Neuronal stem cell (in vitro differentiated cells): ENCODE measurements around the gene NPFF.
"Not testable (repeated sequence)": the region's sequence is repeated elsewhere in the genome, so short reads cannot be mapped to it uniquely, and the experiment has no call there.

ENCODE experiments used
- DNase-seq: peaks from one replicate; pipeline ENCODE4 v3.0.0-alpha.2; 2013; ENCODE audit warnings: low spot score
- H2AFZ ChIP-seq: one replicate; pipeline ENCODE4 v1.6.1; 2013; ENCODE audit warnings: mild to moderate bottlenecking, low read length, inconsistent platforms
- H2AK5ac ChIP-seq: 2 replicates; pipeline ENCODE4 v1.6.1; 2013; ENCODE audit warnings: low read depth, mild to moderate bottlenecking, inconsistent platforms, low read length, moderate library complexity, mixed read lengths
- H2BK120ac ChIP-seq: 2 replicates; pipeline ENCODE4 v1.6.1; 2013; ENCODE audit warnings: low read depth, mild to moderate bottlenecking, inconsistent platforms, low read length, moderate library complexity, mixed read lengths
- H2BK12ac ChIP-seq: one replicate; pipeline ENCODE4 v1.6.1; 2013; ENCODE audit warnings: low read length, inconsistent platforms
- H2BK15ac ChIP-seq: 2 replicates; pipeline ENCODE4 v1.6.1; 2013; ENCODE audit warnings: mild to moderate bottlenecking, low read length, inconsistent platforms, mixed read lengths
- H2BK5ac ChIP-seq: one replicate; pipeline ENCODE4 v1.6.1; 2013; ENCODE audit warnings: inconsistent platforms, mild to moderate bottlenecking, low read length, moderate library complexity
- H3K14ac ChIP-seq: one replicate; pipeline ENCODE4 v1.6.1; 2013; ENCODE audit warnings: low read length, inconsistent platforms
- H3K18ac ChIP-seq: 2 replicates; pipeline ENCODE4 v1.6.1; 2013; ENCODE audit warnings: low read length, inconsistent platforms
- H3K23ac ChIP-seq: 2 replicates; pipeline ENCODE4 v1.6.1; 2013; ENCODE audit warnings: low read depth, mild to moderate bottlenecking, mixed read lengths, low read length, inconsistent platforms; ENCODE audit not compliant: poor library complexity
- H3K27ac ChIP-seq: replicated peaks from 3 replicates; pipeline ENCODE4 v1.5.1; 2013; ENCODE audit warnings: low read length, inconsistent platforms
- H3K27me3 ChIP-seq, 3 experiments: 2 replicates each; pipeline ENCODE4 v1.6.1; 2013; ENCODE audit warnings: low read length in 3 of 3, mild to moderate bottlenecking in 2 of 3, inconsistent platforms in 1 of 3, low read depth in 1 of 3, mixed read lengths in 1 of 3, moderate library complexity in 1 of 3; ENCODE audit not compliant: control insufficient read depth in 3 of 3, insufficient read depth in 3 of 3
- H3K36me3 ChIP-seq, 2 donors: replicated peaks in 1 of 2; 2 replicates each; pipeline ENCODE4 v1.6.1; 2013; ENCODE audit warnings: low read length in 2 of 2; ENCODE audit not compliant: control insufficient read depth in 2 of 2, insufficient read depth in 2 of 2
- H3K4ac ChIP-seq: 2 replicates; pipeline ENCODE4 v1.6.1; 2013; ENCODE audit warnings: inconsistent platforms, mild to moderate bottlenecking, low read length, moderate library complexity
- H3K4me1 ChIP-seq, 2 donors: 1 replicate in 1 of 2; 2 replicates in 1 of 2; pipeline ENCODE4 v1.6.1; 2013; ENCODE audit warnings: low read length in 2 of 2, low read depth in 1 of 2; ENCODE audit not compliant: control insufficient read depth in 2 of 2, insufficient read depth in 1 of 2
- H3K4me2 ChIP-seq: one replicate; pipeline ENCODE4 v1.6.1; 2013; ENCODE audit warnings: mild to moderate bottlenecking, low read length, inconsistent platforms; ENCODE audit not compliant: insufficient read depth, poor library complexity, severe bottlenecking
- H3K4me3 ChIP-seq, 2 donors: 2 replicates each; pipeline ENCODE4 v1.5.1; 2013; ENCODE audit warnings: low read length in 2 of 2, mild to moderate bottlenecking in 2 of 2, inconsistent platforms in 1 of 2, moderate library complexity in 1 of 2
- H3K79me1 ChIP-seq: one replicate; pipeline ENCODE4 v1.6.1; 2013; ENCODE audit warnings: low read depth, mild to moderate bottlenecking, inconsistent platforms, low read length, moderate library complexity
- H3K9ac ChIP-seq: one replicate; pipeline ENCODE4 v1.6.1; 2013; ENCODE audit warnings: mild to moderate bottlenecking, low read depth, low read length, inconsistent platforms; ENCODE audit not compliant: poor library complexity
- H3K9me3 ChIP-seq, 2 donors: replicated peaks in 1 of 2; 2 replicates each; pipeline versions ENCODE3 to v1.6.1; 2013; ENCODE audit warnings: low read length in 2 of 2, mild to moderate bottlenecking in 2 of 2, inconsistent platforms in 1 of 2, low read depth in 1 of 2, mixed read lengths in 1 of 2, moderate library complexity in 1 of 2; ENCODE audit not compliant: control insufficient read depth in 2 of 2, insufficient read depth in 1 of 2
- H4K8ac ChIP-seq: one replicate; pipeline ENCODE4 v1.6.1; 2013; ENCODE audit warnings: low read depth, mild to moderate bottlenecking, inconsistent platforms, low read length, moderate library complexity
- H4K91ac ChIP-seq: one replicate; pipeline ENCODE4 v1.6.1; 2013; ENCODE audit warnings: low read length, low read depth, mild to moderate bottlenecking, inconsistent platforms; ENCODE audit not compliant: poor library complexity
- WGBS, 2 donors: extraction: QIAGEN DNeasy Blood & Tissue Kit; methylation state at CpG; one replicate each; pipeline ENCODE4 v1.1.7; 2013; ENCODE audit warnings: missing lambda C conversion rate in 2 of 2, mixed read lengths in 1 of 2; ENCODE audit not compliant: insufficient read length in 2 of 2, insufficient replicate concordance in 1 of 2; ENCODE audit errors: extremely low coverage in 2 of 2; 5-methylcytosine and 5-hydroxymethylcytosine counted together

Gene NPFF

GRCh38 chr12:53481939-53482586, 25.2 kb downstream of the NPFF start:
- Histone ChIP-seq H3K4me1 (peaks cover 5 to 13% of the 10 kb centered on the region in 2 donors), H3K27me3 (no peaks in the 10 kb centered on the region), H4K8ac (no peak overlapping the region), H2BK120ac (no peak overlapping the region), H3K9me3 (no peaks in the 10 kb centered on the region), H3K36me3 (peaks cover 62 to 97% of the 10 kb centered on the region in 2 donors), H3K27ac (no peak overlapping the region), H3K4me3 (no peak overlapping the region), H3K9ac (no peak overlapping the region), H3K23ac (no peak overlapping the region), H3K14ac (no peak overlapping the region), H2BK15ac (no peak overlapping the region), H2AFZ (no peak overlapping the region), H4K91ac (no peak overlapping the region), H2BK12ac (no peak overlapping the region), H3K4me2 (no peak overlapping the region), H3K4ac (no peak overlapping the region), H3K18ac (no peak overlapping the region), H2BK5ac (no peak overlapping the region), H3K79me1 (peaks cover 3% of the 10 kb centered on the region), H2AK5ac (no peak overlapping the region)
- WGBS, 2 donors: no CpG with 5 or more reads among the region's 9 CpGs
- DNase-seq: no peak

- not testable (repeated sequence) for H3K23ac ChIP-seq, H3K14ac ChIP-seq, H2BK12ac ChIP-seq, DNase-seq, H4K91ac ChIP-seq, H3K79me1 ChIP-seq, H3K4ac ChIP-seq, H2BK15ac ChIP-seq, H2BK120ac ChIP-seq, H3K4me2 ChIP-seq, H3K27me3 ChIP-seq, H2AK5ac ChIP-seq, H2BK5ac ChIP-seq, H3K9me3 ChIP-seq, H3K18ac ChIP-seq, H3K27ac ChIP-seq, H2AFZ ChIP-seq, H4K8ac ChIP-seq, H3K4me3 ChIP-seq, H3K9ac ChIP-seq
- peaks cover 62 to 97% of the 10 kb centered on the region in 2 donors for H3K36me3 ChIP-seq
- peaks cover 5 to 13% of the 10 kb centered on the region in 2 donors for H3K4me1 ChIP-seq
- WGBS, 2 donors: no CpG with 5 or more reads among the region's 6 CpGs
Measured at GRCh38 chr12:53481458-53481857, 25.8 kb downstream of the NPFF start.

GRCh38 chr12:53480491-53481442, 26.5 kb downstream of the NPFF start:
- peak overlapping the region; percentile 56 for H3K27ac ChIP-seq
- no peak overlapping the region for H3K14ac ChIP-seq
- no peaks in the 10 kb centered on the region for H3K27me3 ChIP-seq
- no CpG with 5 or more reads among the region's 12 CpGs for WGBS, 2 donors
- H3K9ac ChIP-seq: no peak overlapping the region
- DNase-seq: no peak
- H2BK12ac ChIP-seq: no peak overlapping the region
- no peak overlapping the region for H4K91ac ChIP-seq
- peaks cover under 1% of the 10 kb centered on the region for H3K79me1 ChIP-seq
- no peak overlapping the region for H3K23ac ChIP-seq
- no peak overlapping the region for H2BK15ac ChIP-seq
- no peak overlapping the region for H2BK120ac ChIP-seq
- H2BK5ac ChIP-seq: no peak overlapping the region
- no peak overlapping the region for H3K18ac ChIP-seq
- no peaks in the 10 kb centered on the region for H3K9me3 ChIP-seq
- peaks cover 61 to 97% of the 10 kb centered on the region in 2 donors for H3K36me3 ChIP-seq
- H4K8ac ChIP-seq: no peak overlapping the region
- H2AK5ac ChIP-seq: no peak overlapping the region
- no peak overlapping the region for H3K4me3 ChIP-seq
- H2AFZ ChIP-seq: no peak overlapping the region
- no peak overlapping the region for H3K4ac ChIP-seq
- H3K4me2 ChIP-seq: no peak overlapping the region
- peaks cover 5 to 13% of the 10 kb centered on the region in 2 donors for H3K4me1 ChIP-seq

- Histone ChIP-seq H3K4me1 (peaks cover 5 to 16% of the 10 kb centered on the region in 2 donors), H2BK15ac (no peak overlapping the region), H4K8ac (no peak overlapping the region), H3K9ac (no peak overlapping the region), H2BK5ac (no peak overlapping the region), H3K14ac (no peak overlapping the region), H2AK5ac (no peak overlapping the region), H3K4me2 (no peak overlapping the region), H3K36me3 (peaks cover 62 to 98% of the 10 kb centered on the region in 2 donors), H3K23ac (no peak overlapping the region), H2AFZ (no peak overlapping the region), H3K4me3 (no peak overlapping the region), H3K27me3 (no peaks in the 10 kb centered on the region), H3K4ac (no peak overlapping the region), H3K79me1 (peaks cover 5% of the 10 kb centered on the region), H3K27ac (no peak overlapping the region), H4K91ac (no peak overlapping the region), H2BK12ac (no peak overlapping the region), H3K9me3 (no peaks in the 10 kb centered on the region), H3K18ac (no peak overlapping the region), H2BK120ac (no peak overlapping the region)
- no peak for DNase-seq
- no CpG with 5 or more reads among the region's 5 CpGs for WGBS, 2 donors
Measured at GRCh38 chr12:53479331-53479730, 28.0 kb downstream of the NPFF start.
